ENCODE data around the gene TMED9.

The TMED9 gene

DNA sequence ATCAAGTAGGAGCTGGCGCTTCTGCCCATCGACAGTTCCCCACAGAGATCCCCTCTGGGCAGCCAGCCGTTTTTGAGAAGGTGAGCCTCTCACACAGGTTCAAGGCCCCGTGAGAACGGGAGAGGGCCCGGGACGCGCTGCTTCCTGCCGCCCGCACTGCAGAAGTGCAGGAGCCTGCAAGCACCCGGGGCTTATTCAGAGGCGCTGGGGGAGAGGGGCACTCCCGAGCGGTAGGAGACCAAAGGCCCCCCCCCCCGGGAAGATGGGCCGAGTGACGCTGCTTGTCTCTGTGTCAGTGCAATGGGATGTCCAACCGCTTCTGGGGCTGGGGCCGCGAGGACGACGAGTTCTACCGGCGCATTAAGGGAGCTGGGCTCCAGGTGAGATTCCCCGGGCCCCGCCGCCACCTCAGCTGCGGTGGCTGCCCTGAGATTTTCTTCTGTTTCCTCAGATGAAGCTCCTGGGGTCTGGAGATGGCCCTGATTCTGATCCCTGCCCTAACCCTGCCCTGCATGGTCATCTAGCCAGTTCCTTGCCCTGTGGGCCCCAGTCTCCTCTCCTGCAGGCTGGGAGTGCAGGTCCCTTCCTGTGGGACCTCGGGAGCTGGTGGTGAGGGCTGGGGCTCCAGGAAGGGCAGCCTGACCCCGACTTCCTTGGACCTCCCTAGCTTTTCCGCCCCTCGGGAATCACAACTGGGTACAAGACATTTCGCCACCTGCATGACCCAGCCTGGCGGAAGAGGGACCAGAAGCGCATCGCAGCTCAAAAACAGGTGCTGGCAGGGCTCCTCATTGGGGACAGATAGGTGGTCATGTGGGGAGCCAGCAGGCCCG lies 16.5 kb downstream of the TMED9 start:
- H3K36me3 Mint-ChIP-seq (ENCODE audit: low read depth): peaks cover 4% of the 10 kb centered on the region
- H3K4me3 Mint-ChIP-seq: no peak overlapping the region
- H3K27me3 Mint-ChIP-seq (ENCODE audit: low read depth, poor library complexity): peaks cover 3% of the 10 kb centered on the region
- no peak for DNase-seq
- H3K9me3 Mint-ChIP-seq: no peaks in the 10 kb centered on the region
- TF ChIP-seq, protein P1, sequence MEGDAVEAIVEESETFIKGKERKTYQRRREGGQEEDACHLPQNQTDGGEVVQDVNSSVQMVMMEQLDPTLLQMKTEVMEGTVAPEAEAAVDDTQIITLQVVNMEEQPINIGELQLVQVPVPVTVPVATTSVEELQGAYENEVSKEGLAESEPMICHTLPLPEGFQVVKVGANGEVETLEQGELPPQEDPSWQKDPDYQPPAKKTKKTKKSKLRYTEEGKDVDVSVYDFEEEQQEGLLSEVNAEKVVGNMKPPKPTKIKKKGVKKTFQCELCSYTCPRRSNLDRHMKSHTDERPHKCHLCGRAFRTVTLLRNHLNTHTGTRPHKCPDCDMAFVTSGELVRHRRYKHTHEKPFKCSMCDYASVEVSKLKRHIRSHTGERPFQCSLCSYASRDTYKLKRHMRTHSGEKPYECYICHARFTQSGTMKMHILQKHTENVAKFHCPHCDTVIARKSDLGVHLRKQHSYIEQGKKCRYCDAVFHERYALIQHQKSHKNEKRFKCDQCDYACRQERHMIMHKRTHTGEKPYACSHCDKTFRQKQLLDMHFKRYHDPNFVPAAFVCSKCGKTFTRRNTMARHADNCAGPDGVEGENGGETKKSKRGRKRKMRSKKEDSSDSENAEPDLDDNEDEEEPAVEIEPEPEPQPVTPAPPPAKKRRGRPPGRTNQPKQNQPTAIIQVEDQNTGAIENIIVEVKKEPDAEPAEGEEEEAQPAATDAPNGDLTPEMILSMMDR (IDR thresholded peaks at IDR 0.05): no peak
- H3K27ac Mint-ChIP-seq: peak overlapping the region; percentile 48
- H3K4me1 Mint-ChIP-seq: peaks cover 17% of the 10 kb centered on the region

DNA sequence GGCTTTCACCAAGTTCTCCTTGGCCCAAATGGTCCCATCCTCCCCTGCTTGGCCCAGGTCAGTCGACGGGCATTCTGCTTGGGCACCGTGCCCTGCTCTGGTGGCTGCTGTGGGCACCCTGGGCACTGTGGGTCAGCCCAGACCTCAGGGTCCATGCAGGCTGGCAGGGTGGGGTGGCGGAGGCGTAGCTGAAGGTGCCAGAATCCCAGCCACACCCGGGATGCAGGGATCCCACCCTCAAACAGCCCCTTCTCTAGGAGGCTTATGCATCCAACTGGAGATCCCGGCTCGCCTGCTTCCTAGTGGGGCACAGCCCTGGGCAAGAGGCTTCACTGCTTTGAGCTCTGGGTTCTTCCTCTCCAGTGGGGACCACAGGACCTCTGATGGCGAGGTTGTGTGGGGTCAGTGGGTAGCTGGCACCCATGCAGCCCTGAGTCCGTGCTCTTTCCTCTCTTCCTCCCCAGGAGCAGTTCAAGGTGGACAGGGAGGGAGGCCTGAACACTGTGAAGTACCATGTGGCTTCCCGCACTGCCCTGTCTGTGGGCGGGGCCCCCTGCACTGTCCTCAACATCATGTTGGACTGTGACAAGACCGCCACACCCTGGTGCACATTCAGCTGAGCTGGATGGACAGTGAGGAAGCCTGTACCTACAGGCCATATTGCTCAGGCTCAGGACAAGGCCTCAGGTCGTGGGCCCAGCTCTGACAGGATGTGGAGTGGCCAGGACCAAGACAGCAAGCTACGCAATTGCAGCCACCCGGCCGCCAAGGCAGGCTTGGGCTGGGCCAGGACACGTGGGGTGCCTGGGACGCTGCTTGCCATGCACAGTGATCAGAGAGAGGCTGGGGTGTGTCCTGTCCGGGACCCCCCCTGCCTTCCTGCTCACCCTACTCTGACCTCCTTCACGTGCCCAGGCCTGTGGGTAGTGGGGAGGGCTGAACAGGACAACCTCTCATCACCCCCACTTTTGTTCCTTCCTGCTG lies 17.4 kb downstream of the TMED9 start:
- peaks cover 17% of the 10 kb centered on the region for H3K4me1 Mint-ChIP-seq
- H3K36me3 Mint-ChIP-seq (ENCODE audit: low read depth): peaks cover 4% of the 10 kb centered on the region
- no peaks in the 10 kb centered on the region for H3K9me3 Mint-ChIP-seq
- H3K4me3 Mint-ChIP-seq: no peak overlapping the region
- DNase-seq: no peak
- no peak overlapping the region for H3K27ac Mint-ChIP-seq
- TF ChIP-seq, protein P1 (IDR thresholded peaks at IDR 0.05): no peak
- H3K27me3 Mint-ChIP-seq (ENCODE audit: low read depth, poor library complexity): peaks cover 3% of the 10 kb centered on the region

DNA sequence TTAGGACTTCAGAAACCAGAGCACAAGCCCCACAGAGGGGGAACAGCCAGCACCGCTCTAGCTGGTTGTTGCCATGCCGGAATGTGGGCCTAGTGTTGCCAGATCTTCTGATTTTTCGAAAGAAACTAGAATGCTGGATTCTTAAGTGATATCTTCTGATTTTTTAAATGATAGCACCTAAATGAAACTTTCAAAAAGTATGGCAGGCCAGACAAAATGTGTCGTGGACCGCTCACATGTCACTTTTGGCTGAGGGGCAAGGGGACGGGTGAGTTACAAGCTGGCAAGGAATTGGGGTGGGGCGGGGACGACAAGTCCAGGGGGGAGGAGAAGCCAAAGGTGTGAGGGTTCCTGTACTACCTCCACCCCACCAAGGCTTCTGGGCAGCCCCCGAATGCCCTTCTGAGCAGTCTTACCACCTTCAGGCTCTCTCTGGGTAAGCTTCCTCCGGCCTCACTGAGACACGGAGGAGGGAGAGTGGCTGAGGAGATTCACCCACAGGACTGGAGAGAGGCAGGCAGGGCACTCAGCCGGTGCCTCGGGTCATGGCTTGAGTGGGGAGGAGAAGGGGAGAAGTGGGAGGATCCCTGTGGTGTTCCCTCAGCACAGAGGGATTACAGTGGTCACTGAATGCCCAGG lies 18.2 kb downstream of the TMED9 start:
- Mint-ChIP-seq H3K36me3 (ENCODE audit: low read depth) (peaks cover 9% of the 10 kb centered on the region), H3K27me3 (ENCODE audit: low read depth, poor library complexity) (peaks cover 3% of the 10 kb centered on the region), H3K9me3 (no peaks in the 10 kb centered on the region), H3K4me1 (peaks cover 17% of the 10 kb centered on the region), H3K27ac (peak overlapping the region; percentile 85), H3K4me3 (no peak overlapping the region)
- DNase-seq: no peak
- TF ChIP-seq, protein P1 (IDR thresholded peaks at IDR 0.05): no peak

DNA sequence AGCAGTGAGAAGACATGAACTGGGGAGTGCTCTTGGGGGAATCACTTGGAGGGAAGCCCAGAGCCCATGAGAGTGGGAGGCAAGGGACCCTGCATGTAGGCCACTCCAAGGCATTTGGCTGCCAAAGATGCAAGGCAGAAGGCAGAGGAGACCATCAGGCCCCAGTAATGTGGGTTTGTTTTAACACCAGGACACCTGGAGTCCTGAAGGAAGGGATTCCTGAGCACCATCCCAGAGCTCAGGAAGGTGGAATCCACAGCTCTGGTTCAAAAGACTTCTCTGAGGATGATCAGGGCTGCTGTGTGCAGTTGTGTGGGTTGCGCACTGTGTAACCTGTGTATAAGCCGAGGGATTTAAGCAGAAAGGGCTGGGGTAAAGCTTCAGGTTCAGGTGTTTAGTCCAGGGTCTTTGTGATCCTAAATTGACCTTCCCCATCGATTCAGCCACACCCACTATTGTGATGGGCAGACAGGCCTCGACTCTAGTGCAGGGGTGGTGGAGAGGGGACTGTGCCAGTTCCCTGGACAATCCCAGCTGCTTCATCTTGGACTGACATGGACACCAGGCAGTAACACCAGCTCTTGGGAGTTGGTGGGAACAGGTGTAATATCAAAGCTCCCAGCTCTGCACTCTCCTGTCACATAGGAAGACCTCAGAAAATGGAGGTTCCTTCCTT lies 18.9 kb downstream of the TMED9 start:
- TF ChIP-seq, protein P1 (IDR thresholded peaks at IDR 0.05): no peak
- Mint-ChIP-seq H3K9me3 (no peaks in the 10 kb centered on the region), H3K4me1 (peaks cover 17% of the 10 kb centered on the region), H3K27ac (peak overlapping the region; percentile 85), H3K4me3 (no peak overlapping the region), H3K27me3 (ENCODE audit: low read depth, poor library complexity) (peaks cover 3% of the 10 kb centered on the region), H3K36me3 (ENCODE audit: low read depth) (peaks cover 10% of the 10 kb centered on the region)
- DNase-seq: no peak

DNA sequence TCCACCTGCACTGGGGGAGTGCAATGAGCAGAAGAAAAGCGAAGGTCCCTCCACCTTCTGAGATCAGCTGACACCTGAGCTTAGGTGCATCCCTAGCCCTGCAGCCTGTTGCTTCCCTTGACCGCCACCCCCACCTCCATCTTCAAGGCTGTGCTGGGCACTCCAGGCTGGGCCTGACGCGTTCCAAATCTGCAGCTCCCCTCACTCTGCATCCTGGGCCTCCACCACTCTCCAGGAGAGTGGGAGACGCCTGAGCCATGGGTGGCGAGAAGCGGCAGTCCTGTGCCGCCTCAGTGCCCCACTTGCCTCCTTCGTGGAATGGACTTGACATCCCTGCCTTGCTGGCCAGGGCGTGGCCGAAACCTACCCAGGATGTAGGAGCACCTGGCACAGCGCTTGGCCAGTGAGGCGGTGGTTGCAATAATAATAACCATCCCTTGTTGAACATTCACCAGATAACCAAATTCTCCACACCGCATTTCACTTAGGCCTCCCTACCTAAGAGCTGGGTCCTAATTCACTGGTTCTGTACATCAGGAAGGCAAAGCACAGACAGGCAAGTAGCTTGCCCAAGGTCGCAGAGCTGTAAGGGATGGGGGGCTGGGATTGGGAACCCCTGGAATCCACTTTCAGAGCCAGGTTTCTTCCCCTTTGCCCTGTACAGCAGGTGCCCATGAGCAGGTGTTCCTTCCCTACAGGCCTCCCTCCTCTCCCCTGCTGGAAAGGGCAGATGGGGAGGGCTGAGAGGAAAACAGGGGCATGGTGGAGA lies 19.6 kb downstream of the TMED9 start:
- DNase-seq: no peak
- H3K9me3 Mint-ChIP-seq: no peaks in the 10 kb centered on the region
- peaks cover 3% of the 10 kb centered on the region for H3K27me3 Mint-ChIP-seq (ENCODE audit: low read depth, poor library complexity)
- no peak overlapping the region for H3K4me3 Mint-ChIP-seq
- peaks cover 13% of the 10 kb centered on the region for H3K36me3 Mint-ChIP-seq (ENCODE audit: low read depth)
- TF ChIP-seq, protein P1 (IDR thresholded peaks at IDR 0.05): no peak
- H3K4me1 Mint-ChIP-seq: peaks cover 15% of the 10 kb centered on the region
- H3K27ac Mint-ChIP-seq: peak overlapping the region; percentile 73

Data from nephron progenitor cell (in vitro differentiated cells).